T-helper 1 cell treated with Interleukin-12 subunit alpha and Interleukin-12 subunit beta and Interleukin-4 antibody, amounts not matched to agents 30 μg/mL and 1 μg/mL, for 36 hours (primary cell): ENCODE measurements around the gene SLC38A2.

Source experiments
- H3K27ac Mint-ChIP-seq: one replicate; pipeline ENCODE4 v1.8.0; 2021; ENCODE audit warnings: mild to moderate bottlenecking, mixed read lengths
- H3K27me3 Mint-ChIP-seq: one replicate; pipeline ENCODE4 v1.8.0; 2021; ENCODE audit warnings: low read depth, mixed read lengths
- H3K36me3 Mint-ChIP-seq: one replicate; pipeline ENCODE4 v1.8.0; 2021; ENCODE audit warnings: low read depth, mixed read lengths
- H3K4me1 Mint-ChIP-seq: one replicate; pipeline ENCODE4 v1.8.0; 2021; ENCODE audit warnings: low read depth, mixed read lengths
- H3K4me3 Mint-ChIP-seq: one replicate; pipeline ENCODE4 v1.8.0; 2021; ENCODE audit warnings: mild to moderate bottlenecking, moderate library complexity, mixed read lengths
- H3K9me3 Mint-ChIP-seq: one replicate; pipeline ENCODE4 v1.8.0; 2021; ENCODE audit warnings: mixed read lengths

The SLC38A2 gene

DNA sequence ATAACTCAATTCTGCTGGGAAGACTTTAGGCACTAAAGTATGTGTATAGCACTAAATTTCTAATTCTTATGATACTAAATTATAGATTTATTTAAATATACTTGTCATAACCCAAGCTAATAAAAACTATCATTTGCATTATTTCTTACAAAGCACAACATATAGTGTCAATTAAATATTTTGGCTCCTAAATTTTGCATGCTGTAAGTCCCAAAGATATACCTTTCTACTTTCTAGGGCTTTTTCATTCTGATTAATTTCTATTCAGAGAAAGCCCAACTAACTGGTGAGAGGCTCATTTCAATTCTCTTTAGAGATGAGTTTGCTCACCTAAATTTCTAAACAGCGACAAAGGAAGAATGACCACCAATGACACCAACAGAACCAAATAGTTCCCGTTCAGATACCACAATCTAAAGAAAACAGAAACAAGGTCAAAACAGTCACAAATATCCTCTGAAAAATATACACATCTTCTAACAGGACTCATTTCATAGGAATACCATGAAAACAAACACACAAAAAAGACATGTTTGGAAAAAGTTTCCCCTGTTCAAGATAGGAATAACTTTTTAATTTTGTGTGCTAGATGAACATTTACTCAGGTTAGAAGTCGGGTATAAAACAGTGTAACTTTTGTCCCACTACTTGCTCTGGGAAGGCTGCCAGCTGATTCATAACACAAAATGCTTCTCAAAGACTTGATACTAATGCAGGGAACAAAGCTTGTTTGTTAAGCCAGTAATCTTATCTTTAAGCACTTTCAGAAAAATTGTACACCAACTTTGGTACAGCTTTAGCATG lies 7.6 kb downstream of the SLC38A2 start:
- H3K4me3 Mint-ChIP-seq: no peak overlapping the region
- H3K27me3 Mint-ChIP-seq: no peaks in the 10 kb centered on the region
- H3K27ac Mint-ChIP-seq: no peak overlapping the region
- H3K36me3 Mint-ChIP-seq: peaks cover 75% of the 10 kb centered on the region
- peaks cover 67% of the 10 kb centered on the region for H3K4me1 Mint-ChIP-seq
- no peaks in the 10 kb centered on the region for H3K9me3 Mint-ChIP-seq

DNA sequence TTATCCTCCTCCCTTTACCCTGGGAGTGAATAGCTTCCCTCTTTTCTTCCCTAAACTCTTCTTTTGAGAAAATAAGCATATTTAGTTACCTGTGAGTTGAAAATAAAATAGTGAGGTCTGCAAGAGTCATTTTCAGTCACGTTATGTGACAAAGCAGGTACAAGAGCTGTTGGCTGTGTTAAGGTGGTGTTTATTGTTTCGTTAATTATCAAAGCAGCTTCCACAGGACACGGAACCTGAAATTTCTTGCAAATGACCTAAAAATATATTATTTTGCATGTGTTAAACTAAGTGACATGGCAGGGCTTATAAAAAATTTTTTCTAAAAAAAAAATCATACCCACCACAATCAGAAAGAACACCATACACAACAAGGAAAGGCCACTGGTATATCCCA lies 8.3 kb downstream of the SLC38A2 start:
- Mint-ChIP-seq H3K9me3 (no peaks in the 10 kb centered on the region), H3K36me3 (peaks cover 75% of the 10 kb centered on the region), H3K4me3 (no peak overlapping the region), H3K27ac (no peak overlapping the region), H3K4me1 (peaks cover 63% of the 10 kb centered on the region), H3K27me3 (no peaks in the 10 kb centered on the region)

DNA sequence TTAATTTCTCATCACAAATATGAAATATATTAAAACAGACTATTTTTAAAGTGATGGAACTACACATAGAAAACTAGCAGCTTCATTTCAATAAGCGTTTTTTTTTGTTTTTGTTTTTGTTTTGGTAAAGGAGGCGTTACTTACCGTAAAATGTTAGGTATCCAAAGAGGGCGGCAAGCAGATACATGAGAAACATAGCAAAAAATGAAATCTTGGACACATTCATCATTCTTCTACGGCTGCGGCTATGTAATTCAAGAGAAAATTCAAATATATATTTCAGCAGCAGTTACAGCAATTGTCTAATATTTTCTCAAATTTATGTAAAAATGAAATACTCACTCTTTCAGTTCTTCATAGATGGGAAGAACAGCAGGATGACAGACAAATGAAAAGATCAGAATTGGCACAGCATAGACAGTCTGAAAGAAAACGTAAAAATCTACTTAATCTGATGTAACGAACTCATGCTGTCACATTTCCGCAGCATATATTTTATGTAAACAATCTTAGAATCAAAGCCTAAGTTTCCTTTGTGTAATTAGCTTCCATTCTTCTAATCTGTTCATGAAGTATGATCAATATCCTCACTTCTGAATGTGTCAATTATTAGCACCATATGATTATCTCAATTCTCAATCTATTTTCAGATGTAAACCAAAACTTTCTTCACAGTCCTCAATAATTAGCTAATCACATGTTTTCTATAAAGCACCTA lies 8.8 kb downstream of the SLC38A2 start:
- no peaks in the 10 kb centered on the region for H3K27me3 Mint-ChIP-seq
- H3K36me3 Mint-ChIP-seq: peaks cover 75% of the 10 kb centered on the region
- no peaks in the 10 kb centered on the region for H3K9me3 Mint-ChIP-seq
- no peak overlapping the region for H3K27ac Mint-ChIP-seq
- H3K4me3 Mint-ChIP-seq: no peak overlapping the region
- peaks cover 61% of the 10 kb centered on the region for H3K4me1 Mint-ChIP-seq

GRCh38 chr12:46362895-46363581 lies 9.5 kb downstream of the SLC38A2 start:
- Mint-ChIP-seq H3K36me3 (peaks cover 75% of the 10 kb centered on the region), H3K4me3 (no peak overlapping the region), H3K27me3 (no peaks in the 10 kb centered on the region), H3K27ac (no peak overlapping the region), H3K4me1 (peaks cover 54% of the 10 kb centered on the region), H3K9me3 (no peaks in the 10 kb centered on the region)

- peaks cover 44% of the 10 kb centered on the region for H3K4me1 Mint-ChIP-seq
- peaks cover 64% of the 10 kb centered on the region for H3K36me3 Mint-ChIP-seq
- H3K9me3 Mint-ChIP-seq: no peaks in the 10 kb centered on the region
- H3K27me3 Mint-ChIP-seq: no peaks in the 10 kb centered on the region
- no peak overlapping the region for H3K4me3 Mint-ChIP-seq
- peak overlapping the region; percentile 47 for H3K27ac Mint-ChIP-seq
These were observed 10.9 kb downstream of the SLC38A2 start for GRCh38 chr12:46361667-46362034.

DNA sequence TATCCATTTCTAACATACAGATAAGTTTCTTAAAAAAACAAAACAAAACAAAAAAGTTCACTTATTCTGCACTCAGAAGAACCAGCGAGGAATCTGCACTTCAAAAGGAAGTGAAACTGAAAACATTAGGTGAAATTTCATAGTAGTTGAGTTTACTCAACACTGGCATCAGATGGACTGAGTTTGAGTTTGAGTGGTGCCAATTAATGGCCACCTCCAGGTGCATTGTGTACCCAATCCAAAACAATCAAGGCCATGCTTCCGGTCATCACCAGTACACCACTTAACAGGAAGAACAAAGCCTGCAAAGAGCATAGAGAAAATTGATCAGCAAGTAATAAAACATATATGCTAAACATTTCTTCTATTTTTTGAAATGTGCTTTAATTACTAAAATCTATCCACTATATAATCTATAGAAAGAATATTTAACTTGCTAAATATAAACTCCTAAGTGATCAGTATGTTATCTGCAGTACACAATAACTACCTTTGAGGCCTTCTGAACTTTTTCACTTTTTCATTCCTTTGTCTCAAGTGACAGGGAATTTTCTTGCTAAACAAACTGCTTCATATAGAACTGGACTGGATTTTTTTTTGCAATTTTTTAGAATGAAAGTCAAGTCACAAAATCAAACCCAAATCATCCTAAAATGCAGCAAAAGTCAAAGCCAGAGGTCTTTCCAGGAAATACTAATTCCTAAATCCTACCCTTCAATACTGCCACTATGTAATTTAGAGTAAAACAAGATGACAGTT lies 11.5 kb downstream of the SLC38A2 start:
- H3K9me3 Mint-ChIP-seq: no peaks in the 10 kb centered on the region
- peaks cover 63% of the 10 kb centered on the region for H3K36me3 Mint-ChIP-seq
- no peaks in the 10 kb centered on the region for H3K27me3 Mint-ChIP-seq
- peak overlapping the region; percentile 81 for H3K27ac Mint-ChIP-seq
- H3K4me1 Mint-ChIP-seq: peaks cover 44% of the 10 kb centered on the region
- peak overlapping the region; percentile 49 for H3K4me3 Mint-ChIP-seq

GRCh38 chr12:46360370-46360769 lies 12.2 kb downstream of the SLC38A2 start:
- no peaks in the 10 kb centered on the region for H3K27me3 Mint-ChIP-seq
- H3K4me1 Mint-ChIP-seq: peaks cover 38% of the 10 kb centered on the region
- H3K36me3 Mint-ChIP-seq: peaks cover 58% of the 10 kb centered on the region
- H3K9me3 Mint-ChIP-seq: no peaks in the 10 kb centered on the region
- H3K4me3 Mint-ChIP-seq: no peak overlapping the region
- no peak overlapping the region for H3K27ac Mint-ChIP-seq

GRCh38 chr12:46359667-46360280 lies 12.8 kb downstream of the SLC38A2 start:
- H3K27ac Mint-ChIP-seq: peak overlapping the region; percentile 36
- H3K36me3 Mint-ChIP-seq: peaks cover 55% of the 10 kb centered on the region
- no peak overlapping the region for H3K4me3 Mint-ChIP-seq
- no peaks in the 10 kb centered on the region for H3K9me3 Mint-ChIP-seq
- peaks cover 35% of the 10 kb centered on the region for H3K4me1 Mint-ChIP-seq
- H3K27me3 Mint-ChIP-seq: no peaks in the 10 kb centered on the region

DNA sequence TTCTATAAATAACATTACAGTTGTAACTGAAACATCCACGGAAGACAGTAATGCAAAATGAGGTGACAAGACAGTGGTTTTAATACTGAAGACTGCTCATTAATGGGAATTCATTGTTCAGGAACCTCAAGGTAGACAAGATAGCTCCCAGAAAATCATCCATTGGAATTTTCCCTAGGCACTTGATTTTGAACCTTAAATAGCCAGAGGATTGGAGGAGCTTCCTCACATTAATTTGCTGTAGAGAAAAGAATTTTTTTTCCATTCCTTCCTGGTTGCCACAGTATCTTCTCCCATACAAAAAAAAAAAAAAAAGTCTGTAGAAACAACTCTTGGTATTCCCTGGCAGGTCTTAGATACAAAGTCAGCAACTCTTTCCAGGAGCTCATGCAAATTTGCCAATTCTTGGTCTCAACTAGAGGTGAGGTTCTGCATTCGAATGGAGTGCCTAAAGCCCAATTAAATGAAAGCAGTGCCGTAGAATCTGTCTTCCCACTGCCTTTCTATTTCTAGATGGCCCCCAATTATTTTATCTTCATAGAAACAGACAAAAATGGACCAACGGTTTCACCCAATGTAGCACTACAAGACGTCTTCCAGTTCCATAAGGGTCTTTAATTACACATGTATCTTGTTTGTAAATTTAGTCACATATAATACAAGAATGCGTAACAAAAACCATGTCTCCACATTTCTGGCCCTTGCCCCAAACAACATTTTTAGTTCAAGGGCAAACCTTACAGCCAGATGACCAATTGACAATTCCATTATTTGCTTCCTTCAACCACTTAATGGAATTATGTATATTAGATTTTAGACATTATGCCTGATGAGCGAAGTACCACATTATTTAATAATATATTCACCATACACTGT lies 13.5 kb downstream of the SLC38A2 start:
- no peak overlapping the region for H3K27ac Mint-ChIP-seq
- H3K9me3 Mint-ChIP-seq: no peaks in the 10 kb centered on the region
- H3K4me1 Mint-ChIP-seq: peaks cover 38% of the 10 kb centered on the region
- H3K36me3 Mint-ChIP-seq: peaks cover 51% of the 10 kb centered on the region
- no peaks in the 10 kb centered on the region for H3K27me3 Mint-ChIP-seq
- H3K4me3 Mint-ChIP-seq: no peak overlapping the region

- no peaks in the 10 kb centered on the region for H3K27me3 Mint-ChIP-seq
- no peaks in the 10 kb centered on the region for H3K9me3 Mint-ChIP-seq
These were observed 14.3 kb downstream of the SLC38A2 start for GRCh38 chr12:46358325-46358700.

GRCh38 chr12:46357438-46358324 lies 14.9 kb downstream of the SLC38A2 start:
- Mint-ChIP-seq H3K4me1 (peaks cover 36% of the 10 kb centered on the region), H3K27me3 (no peaks in the 10 kb centered on the region), H3K36me3 (peaks cover 38% of the 10 kb centered on the region), H3K9me3 (no peaks in the 10 kb centered on the region), H3K27ac (no peak overlapping the region), H3K4me3 (no peak overlapping the region)

More at GRCh38 chr12:46358325-46358700, 14.3 kb downstream of the SLC38A2 start:
- H3K4me1 Mint-ChIP-seq: peaks cover 42% of the 10 kb centered on the region
- no peak overlapping the region for H3K27ac Mint-ChIP-seq
- no peak overlapping the region for H3K4me3 Mint-ChIP-seq
- peaks cover 45% of the 10 kb centered on the region for H3K36me3 Mint-ChIP-seq

DNA sequence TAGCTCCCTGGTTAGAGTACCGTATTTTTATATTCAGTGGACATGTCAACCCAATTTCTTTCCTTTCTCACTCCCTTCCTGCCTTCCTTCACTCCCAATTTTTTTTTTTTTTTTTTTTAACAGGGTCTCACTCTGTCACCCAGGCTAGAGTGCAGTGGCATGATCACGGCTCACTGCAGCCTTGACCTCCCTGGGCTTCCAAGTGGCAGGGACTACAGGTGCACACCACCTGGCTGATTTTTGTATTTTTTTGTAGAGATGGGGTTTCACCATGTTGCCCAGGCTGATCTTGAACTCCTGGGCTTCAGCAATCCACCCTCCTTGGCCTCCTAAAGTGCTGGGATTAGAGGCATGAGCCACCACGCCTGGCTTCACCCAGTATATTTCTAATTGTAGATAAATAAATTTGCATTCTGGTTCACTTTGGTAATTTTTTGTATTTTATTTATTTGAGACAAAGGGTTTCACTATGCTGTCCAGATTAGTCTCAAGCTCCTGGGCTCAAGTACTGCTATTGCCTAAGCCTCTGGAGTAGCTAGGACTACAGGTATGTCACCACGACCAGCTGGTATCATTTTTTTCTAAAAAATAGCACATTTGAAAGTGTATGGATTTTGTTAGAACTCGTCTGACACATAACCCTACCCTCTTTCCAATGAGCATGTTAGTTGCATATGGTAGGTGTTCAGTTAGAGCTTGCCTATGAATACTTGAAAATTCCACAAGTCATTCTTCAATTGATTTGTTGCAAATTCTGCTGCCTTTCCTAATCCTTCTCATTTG lies 15.7 kb downstream of the SLC38A2 start:
- H3K4me1 Mint-ChIP-seq: peaks cover 32% of the 10 kb centered on the region
- no peak overlapping the region for H3K4me3 Mint-ChIP-seq
- H3K36me3 Mint-ChIP-seq: peaks cover 32% of the 10 kb centered on the region
- H3K27ac Mint-ChIP-seq: no peak overlapping the region
- no peaks in the 10 kb centered on the region for H3K9me3 Mint-ChIP-seq
- no peaks in the 10 kb centered on the region for H3K27me3 Mint-ChIP-seq
